ENCODE data around the gene EDEM3.

GRCh38 chr1:184752656-184753055 lies 2.0 kb downstream of the EDEM3 start:
- TF ChIP-seq CTCF (conservative IDR thresholded peaks at IDR 0.05; ENCODE audit: low read length) (no peak), EZH2phosphoT487 (IDR thresholded peaks at IDR 0.05; ENCODE audit: borderline replicate concordance) (no peak)

All from Loucy (cell line).